H9 (cell line): ENCODE measurements around the gene TSPAN33. TPM values are rescaled to one million over a fixed set of nuclear protein-coding genes. Genes with fewer than 3 reads are reported as not detected.

Source experiments
- DNase-seq: peaks from one replicate; pipeline ENCODE4 v3.0.0-alpha.2; 2017
- H2AFZ ChIP-seq: one replicate; pipeline ENCODE4 v1.6.1; 2013; ENCODE audit warnings: mild to moderate bottlenecking, low read length, control low read depth, moderate library complexity
- H2AK5ac ChIP-seq: 2 replicates; pipeline ENCODE4 v1.6.1; 2013; ENCODE audit warnings: low read length, control low read depth, mixed read lengths; ENCODE audit not compliant: insufficient read length
- H2BK120ac ChIP-seq: one replicate; pipeline ENCODE4 v1.6.1; 2013; ENCODE audit warnings: low read depth, mild to moderate bottlenecking, low read length, control low read depth, inconsistent platforms; ENCODE audit not compliant: poor library complexity, severe bottlenecking
- H2BK12ac ChIP-seq: 2 replicates; pipeline ENCODE4 v1.6.1; 2013; ENCODE audit warnings: low read length, control low read depth, mixed read lengths, low read depth; ENCODE audit not compliant: insufficient read length
- H2BK15ac ChIP-seq: 2 replicates; pipeline ENCODE4 v1.6.1; 2013; ENCODE audit warnings: low read depth, low read length, control low read depth
- H2BK20ac ChIP-seq: one replicate; pipeline ENCODE4 v1.6.1; 2013; ENCODE audit warnings: low read depth, mild to moderate bottlenecking, low read length, control low read depth, inconsistent platforms; ENCODE audit not compliant: poor library complexity, severe bottlenecking
- H2BK5ac ChIP-seq: 2 replicates; pipeline ENCODE4 v1.6.1; 2013; ENCODE audit warnings: low read length, control low read depth, mixed read lengths; ENCODE audit not compliant: insufficient read length
- H3K14ac ChIP-seq: 2 replicates; pipeline ENCODE4 v1.6.1; 2013; ENCODE audit warnings: low read length, control low read depth; ENCODE audit not compliant: insufficient read depth
- H3K18ac ChIP-seq: 2 replicates; pipeline ENCODE4 v1.6.1; 2013; ENCODE audit warnings: low read depth, mild to moderate bottlenecking, mixed read lengths, low read length, control low read depth; ENCODE audit not compliant: insufficient read length
- H3K23ac ChIP-seq: 2 replicates; pipeline ENCODE4 v1.6.1; 2013; ENCODE audit warnings: low read length, control low read depth, mixed read lengths, low read depth; ENCODE audit not compliant: insufficient read length
- H3K23me2 ChIP-seq: 2 replicates; pipeline ENCODE4 v1.6.1; 2013; ENCODE audit warnings: low read depth, mild to moderate bottlenecking, mixed read lengths, low read length, control low read depth; ENCODE audit not compliant: insufficient read length, poor library complexity, severe bottlenecking
- H3K27ac ChIP-seq: 2 replicates; pipeline ENCODE4 v1.5.1; 2013; ENCODE audit warnings: low read length, control low read depth, mixed read lengths, low read depth; ENCODE audit not compliant: insufficient read length
- H3K27me3 ChIP-seq: 2 replicates; pipeline ENCODE4 v1.6.1; 2013; ENCODE audit warnings: low read length, control low read depth, inconsistent platforms; ENCODE audit not compliant: insufficient read depth
- H3K4ac ChIP-seq: 2 replicates; pipeline ENCODE4 v1.6.1; 2013; ENCODE audit warnings: low read depth, mild to moderate bottlenecking, control low read depth, inconsistent platforms, low read length, moderate library complexity
- H3K4me1 ChIP-seq: 2 replicates; pipeline ENCODE4 v1.6.1; 2013; ENCODE audit warnings: low read length, control low read depth, inconsistent platforms; ENCODE audit not compliant: insufficient read depth
- H3K4me2 ChIP-seq: 2 replicates; pipeline ENCODE4 v1.6.1; 2013; ENCODE audit warnings: low read length, control low read depth, mixed read lengths; ENCODE audit not compliant: insufficient read length, insufficient read depth
- H3K56ac ChIP-seq: 2 replicates; pipeline ENCODE4 v1.6.1; 2013; ENCODE audit warnings: low read depth, mild to moderate bottlenecking, mixed read lengths, low read length, control low read depth; ENCODE audit not compliant: insufficient read length
- H3K79me1 ChIP-seq: 2 replicates; pipeline ENCODE4 v1.6.1; 2013; ENCODE audit warnings: low read depth, mild to moderate bottlenecking, moderate library complexity, low read length, control low read depth, inconsistent platforms; ENCODE audit not compliant: insufficient read depth, poor library complexity, severe bottlenecking
- H3K79me2 ChIP-seq: 2 replicates; pipeline ENCODE4 v1.6.1; 2013; ENCODE audit warnings: low read length, control low read depth, inconsistent platforms; ENCODE audit not compliant: insufficient read depth
- H3K9ac ChIP-seq: 2 replicates; pipeline ENCODE4 v1.6.1; 2013; ENCODE audit warnings: low read length, control low read depth, mixed read lengths; ENCODE audit not compliant: insufficient read length; ENCODE audit errors: extremely low read depth
- H3K9me3 ChIP-seq: one replicate; pipeline ENCODE4 v1.6.1; 2013; ENCODE audit warnings: low read depth, low read length, inconsistent platforms; ENCODE audit not compliant: control insufficient read depth
- H3T11ph ChIP-seq: one replicate; pipeline ENCODE4 v1.6.1; 2013; ENCODE audit warnings: mild to moderate bottlenecking, low read length, control low read depth, inconsistent platforms
- H4K20me1 ChIP-seq: one replicate; pipeline ENCODE4 v1.6.1; 2013; ENCODE audit not compliant: control insufficient read depth, insufficient read length, insufficient read depth
- H4K5ac ChIP-seq: 2 replicates; pipeline ENCODE4 v1.6.1; 2013; ENCODE audit warnings: low read depth, mild to moderate bottlenecking, mixed read lengths, low read length, control low read depth; ENCODE audit not compliant: insufficient read length
- H4K8ac ChIP-seq: replicated peaks from 2 replicates; pipeline ENCODE4 v1.6.1; 2013; ENCODE audit warnings: low read length, control low read depth, mixed read lengths, low read depth; ENCODE audit not compliant: insufficient read length
- H4K91ac ChIP-seq: 2 replicates; pipeline ENCODE4 v1.6.1; 2013; ENCODE audit warnings: low read depth, mild to moderate bottlenecking, moderate library complexity, mixed read lengths, low read length, control low read depth; ENCODE audit not compliant: insufficient read length
- H3K27ac Mint-ChIP-seq, 3 experiments: 2 replicates in 2 of 3; 3 replicates in 1 of 3; pipeline ENCODE4 v1.8.0; 2020 to 2021; ENCODE audit warnings: mixed read lengths in 3 of 3, mild to moderate bottlenecking in 1 of 3, moderate library complexity in 1 of 3
- H3K27me3 Mint-ChIP-seq: 2 replicates; pipeline ENCODE4 v1.8.0; 2021; ENCODE audit warnings: low read depth, mild to moderate bottlenecking, moderate library complexity, mixed read lengths
- H3K36me3 Mint-ChIP-seq, 3 experiments: 2 replicates in 2 of 3; 3 replicates in 1 of 3; pipeline ENCODE4 v1.8.0; 2020 to 2021; ENCODE audit warnings: low read depth in 3 of 3, mixed read lengths in 3 of 3; ENCODE audit not compliant: insufficient read depth in 1 of 3
- H3K4me1 Mint-ChIP-seq, 2 experiments: 2 replicates each; pipeline ENCODE4 v1.8.0; 2020; ENCODE audit warnings: mixed read lengths in 2 of 2
- H3K4me3 Mint-ChIP-seq, 2 experiments: 2 replicates in 1 of 2; 3 replicates in 1 of 2; pipeline ENCODE4 v1.8.0; 2020 to 2021; ENCODE audit warnings: mild to moderate bottlenecking in 2 of 2, mixed read lengths in 2 of 2, moderate library complexity in 1 of 2
- H3K9me3 Mint-ChIP-seq, 2 experiments: 2 replicates in 1 of 2; 3 replicates in 1 of 2; pipeline ENCODE4 v1.8.0; 2020; ENCODE audit warnings: mild to moderate bottlenecking in 2 of 2, mixed read lengths in 2 of 2, moderate library complexity in 1 of 2
- WGBS: extraction: QIAGEN DNeasy Blood & Tissue Kit; methylation state at CpG from one replicate; pipeline ENCODE4 v1.1.7; 2013; ENCODE audit warnings: missing lambda C conversion rate, low lambda C conversion rate, mixed read lengths; ENCODE audit not compliant: insufficient read length; ENCODE audit errors: extremely low coverage; 5-methylcytosine and 5-hydroxymethylcytosine counted together
- total RNA-seq: library from RNA; stranded (reverse); gene quantifications from 2 replicates; pipeline ENCODE4 v1.2.1, GENCODE V29; 2021
- TF ChIP-seq, protein P1 (sequence below): fragments of 200-600 bp; sonication (generic); conservative IDR thresholded peaks from 3 replicates; pipeline ENCODE4 v1.8.0; 2021; ENCODE audit warnings: antibody characterized with exemption, mild to moderate bottlenecking

TSPAN33 gene
- total RNA-seq, 1 experiment from 2014 or later = 34.7 TPM

DNA sequence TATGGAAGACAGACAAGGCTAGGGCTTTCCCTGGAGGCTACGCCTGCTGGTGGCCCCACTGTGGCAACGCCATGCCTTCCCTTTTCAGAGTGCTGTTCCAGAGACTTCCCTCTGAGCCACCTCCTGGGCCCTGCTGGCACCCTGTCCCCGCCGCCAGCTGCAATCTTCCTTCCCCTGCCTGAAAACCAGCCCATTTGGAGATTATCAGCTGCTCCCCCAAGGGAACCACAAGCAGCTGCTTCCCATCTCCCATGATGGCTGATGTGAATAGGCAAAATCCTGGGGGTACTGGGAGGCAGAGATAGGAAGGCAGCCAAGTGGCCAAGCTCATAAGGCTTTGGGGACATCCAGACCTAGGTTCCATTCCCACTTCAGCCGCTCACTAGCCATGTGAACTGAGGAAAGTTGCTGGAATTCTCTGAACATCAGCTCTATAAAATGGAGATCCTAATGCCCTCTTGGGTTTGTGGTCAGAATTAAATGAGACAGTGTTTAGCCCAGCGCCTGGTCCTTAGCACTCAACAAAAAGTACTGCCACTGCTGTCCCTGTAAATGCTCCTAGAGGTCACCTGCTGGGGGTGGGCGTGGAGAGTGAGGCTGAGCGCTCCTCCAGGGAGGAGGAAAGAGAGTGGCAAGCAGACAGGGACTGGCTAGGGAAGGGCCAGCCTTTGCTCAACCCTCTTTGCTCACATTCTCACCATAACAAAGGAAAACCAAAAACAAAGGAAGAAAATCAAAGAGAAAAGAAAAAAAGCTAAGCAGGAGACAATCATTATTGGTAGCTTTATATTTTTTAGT is 5.9 kb downstream of the TSPAN33 start:
- Mint-ChIP-seq H3K27me3 (peaks cover 6% of the 10 kb centered on the region), H3K4me3 (no peak overlapping the region), H3K9me3 (no peaks in the 10 kb centered on the region; a peak in 2 of 5 replicates), H3K27ac (no peak overlapping the region), H3K4me1 (peaks cover 16 to 23% of the 10 kb centered on the region in 2 experiments), H3K36me3 (no peaks in the 10 kb centered on the region; a peak in 2 of 7 replicates)
- no peak overlapping the region for H2BK120ac ChIP-seq
- H3K4ac ChIP-seq = no peak overlapping the region
- no peaks in the 10 kb centered on the region for H3K9me3 ChIP-seq
- no peak overlapping the region for H3K14ac ChIP-seq
- H3K23ac ChIP-seq = no peak overlapping the region
- H3K23me2 ChIP-seq = no peaks in the 10 kb centered on the region
- no peaks in the 10 kb centered on the region for H3K79me1 ChIP-seq
- no peak overlapping the region for H3K27ac ChIP-seq
- no peak overlapping the region for H3K9ac ChIP-seq
- H4K5ac ChIP-seq = no peak overlapping the region
- peak; percentile 75 for DNase-seq
- H3T11ph ChIP-seq = no peak overlapping the region
- WGBS = no CpG with 5 or more reads among the region's 8 CpGs
- H4K20me1 ChIP-seq = no peaks in the 10 kb centered on the region
- H3K4me1 ChIP-seq = no peaks in the 10 kb centered on the region; the same call in 1 of the 2 replicates
- H4K8ac ChIP-seq = no peak overlapping the region
- no peaks in the 10 kb centered on the region for H3K27me3 ChIP-seq
- no peaks in the 10 kb centered on the region for H3K79me2 ChIP-seq
- TF ChIP-seq, protein P1, sequence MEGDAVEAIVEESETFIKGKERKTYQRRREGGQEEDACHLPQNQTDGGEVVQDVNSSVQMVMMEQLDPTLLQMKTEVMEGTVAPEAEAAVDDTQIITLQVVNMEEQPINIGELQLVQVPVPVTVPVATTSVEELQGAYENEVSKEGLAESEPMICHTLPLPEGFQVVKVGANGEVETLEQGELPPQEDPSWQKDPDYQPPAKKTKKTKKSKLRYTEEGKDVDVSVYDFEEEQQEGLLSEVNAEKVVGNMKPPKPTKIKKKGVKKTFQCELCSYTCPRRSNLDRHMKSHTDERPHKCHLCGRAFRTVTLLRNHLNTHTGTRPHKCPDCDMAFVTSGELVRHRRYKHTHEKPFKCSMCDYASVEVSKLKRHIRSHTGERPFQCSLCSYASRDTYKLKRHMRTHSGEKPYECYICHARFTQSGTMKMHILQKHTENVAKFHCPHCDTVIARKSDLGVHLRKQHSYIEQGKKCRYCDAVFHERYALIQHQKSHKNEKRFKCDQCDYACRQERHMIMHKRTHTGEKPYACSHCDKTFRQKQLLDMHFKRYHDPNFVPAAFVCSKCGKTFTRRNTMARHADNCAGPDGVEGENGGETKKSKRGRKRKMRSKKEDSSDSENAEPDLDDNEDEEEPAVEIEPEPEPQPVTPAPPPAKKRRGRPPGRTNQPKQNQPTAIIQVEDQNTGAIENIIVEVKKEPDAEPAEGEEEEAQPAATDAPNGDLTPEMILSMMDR = no peak
- H2BK5ac ChIP-seq = no peak overlapping the region
- H3K56ac ChIP-seq = no peak overlapping the region
- no peak overlapping the region for H4K91ac ChIP-seq
- no peak overlapping the region for H2AFZ ChIP-seq
- no peak overlapping the region for H2AK5ac ChIP-seq
- no peak overlapping the region for H3K4me2 ChIP-seq
- H2BK15ac ChIP-seq = no peak overlapping the region
- H2BK12ac ChIP-seq = no peak overlapping the region
- H2BK20ac ChIP-seq = no peak overlapping the region
- H3K18ac ChIP-seq = no peak overlapping the region
